ENCODE results near the gene USP50.

Gene USP50

DNA sequence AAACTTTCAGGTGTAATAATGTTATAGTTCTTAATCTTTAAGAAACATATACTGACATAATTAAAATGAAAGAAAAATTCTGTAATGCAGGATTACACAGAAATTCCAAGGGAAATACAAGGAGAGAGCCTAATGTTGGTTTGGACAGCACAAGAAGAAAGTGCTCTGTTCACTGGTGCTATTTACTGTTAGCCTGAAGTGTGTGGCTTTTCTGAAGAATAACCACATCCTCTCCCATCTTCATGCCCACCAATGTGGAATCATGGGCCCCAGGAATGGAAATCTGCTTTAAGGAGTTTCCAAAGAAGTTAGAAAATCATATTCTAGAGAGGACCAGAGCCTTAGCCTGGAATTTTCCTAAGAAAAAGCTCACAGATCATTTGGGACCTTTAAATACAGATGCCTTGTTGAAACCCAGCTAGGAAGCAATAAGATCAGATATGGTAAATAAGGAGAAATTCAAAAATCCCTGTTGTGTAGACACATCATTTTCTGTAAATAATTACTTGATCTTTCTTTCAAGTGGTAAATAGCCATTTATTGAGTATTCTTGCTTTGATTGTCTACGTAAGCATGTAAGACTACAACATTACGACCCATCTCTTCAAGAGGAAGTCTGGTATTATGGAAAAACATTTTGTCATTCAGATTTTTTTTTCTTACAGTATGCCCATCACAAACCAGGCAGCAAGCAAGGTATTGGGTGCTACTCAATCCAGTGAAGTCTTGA, 10.3 kb upstream of the USP50 start:
- Histone ChIP-seq H2AFZ (ENCODE audit: low read depth, low read length, severe bottlenecking) (no peak overlapping the region), H3F3A (ENCODE audit: insufficient read depth) (0 out of 2 replicates have a peak, but pooled peaks cover 3% of the 10 kb centered on the region), H3K27ac (ENCODE audit: low read depth, low read length) (no peak overlapping the region), H3K4me2 (ENCODE audit: low read depth, low read length, poor library complexity, severe bottlenecking) (no peak overlapping the region), H3K36me3 (ENCODE audit: low read length) (peaks cover 13% of the 10 kb centered on the region), H3K9me2 (replicated peaks; ENCODE audit: insufficient read depth, low read length) (no peaks in the 10 kb centered on the region), H3K27me3 (ENCODE audit: low read length) (no peaks in the 10 kb centered on the region), H3K9me3 (ENCODE audit: insufficient read depth, low read length) (no peaks in the 10 kb centered on the region), H3K79me2 (ENCODE audit: insufficient read depth, low read length) (no peaks in the 10 kb centered on the region), H3K4me3 (ENCODE audit: insufficient read depth, low read length, poor library complexity, severe bottlenecking) (no peak overlapping the region), H3K9ac (ENCODE audit: low read length) (no peak overlapping the region), H4K20me1 (ENCODE audit: low read depth, low read length) (no peaks in the 10 kb centered on the region)
- TF ChIP-seq, protein P1, sequence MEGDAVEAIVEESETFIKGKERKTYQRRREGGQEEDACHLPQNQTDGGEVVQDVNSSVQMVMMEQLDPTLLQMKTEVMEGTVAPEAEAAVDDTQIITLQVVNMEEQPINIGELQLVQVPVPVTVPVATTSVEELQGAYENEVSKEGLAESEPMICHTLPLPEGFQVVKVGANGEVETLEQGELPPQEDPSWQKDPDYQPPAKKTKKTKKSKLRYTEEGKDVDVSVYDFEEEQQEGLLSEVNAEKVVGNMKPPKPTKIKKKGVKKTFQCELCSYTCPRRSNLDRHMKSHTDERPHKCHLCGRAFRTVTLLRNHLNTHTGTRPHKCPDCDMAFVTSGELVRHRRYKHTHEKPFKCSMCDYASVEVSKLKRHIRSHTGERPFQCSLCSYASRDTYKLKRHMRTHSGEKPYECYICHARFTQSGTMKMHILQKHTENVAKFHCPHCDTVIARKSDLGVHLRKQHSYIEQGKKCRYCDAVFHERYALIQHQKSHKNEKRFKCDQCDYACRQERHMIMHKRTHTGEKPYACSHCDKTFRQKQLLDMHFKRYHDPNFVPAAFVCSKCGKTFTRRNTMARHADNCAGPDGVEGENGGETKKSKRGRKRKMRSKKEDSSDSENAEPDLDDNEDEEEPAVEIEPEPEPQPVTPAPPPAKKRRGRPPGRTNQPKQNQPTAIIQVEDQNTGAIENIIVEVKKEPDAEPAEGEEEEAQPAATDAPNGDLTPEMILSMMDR (IDR thresholded peaks at IDR 0.05; ENCODE audit: insufficient read depth, low read length, poor library complexity, severe bottlenecking), result no peak
- TF ChIP-seq EZH2phosphoT487 (conservative IDR thresholded peaks at IDR 0.05; ENCODE audit: low read length), result no peak

DNA sequence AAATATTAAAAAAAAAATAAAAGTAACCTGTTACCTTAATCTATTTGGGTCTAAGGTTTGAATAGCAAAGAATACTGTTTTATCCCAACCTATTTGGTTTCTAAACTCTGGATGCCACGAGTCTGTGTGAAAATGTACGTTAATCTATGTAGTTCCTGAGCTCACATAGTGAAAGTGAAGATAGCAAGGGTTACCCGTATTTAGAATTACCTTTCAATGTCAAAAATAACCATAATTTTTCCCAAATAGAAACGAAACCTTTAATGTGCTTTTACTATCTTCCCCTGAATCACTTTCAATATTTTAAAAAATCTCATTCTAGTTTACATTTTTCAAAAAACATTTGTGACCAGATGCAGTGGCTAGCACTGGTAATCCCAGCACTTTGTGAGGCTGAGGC, 5.8 kb upstream of the USP50 start:
- H4K20me1 ChIP-seq (ENCODE audit: low read depth, low read length), result no peaks in the 10 kb centered on the region
- no peaks in the 10 kb centered on the region for H3K27me3 ChIP-seq (ENCODE audit: low read length)
- H3F3A ChIP-seq (ENCODE audit: insufficient read depth), result no peaks in the 10 kb centered on the region
- no peak overlapping the region for H3K4me2 ChIP-seq (ENCODE audit: low read depth, low read length, poor library complexity, severe bottlenecking)
- no peaks in the 10 kb centered on the region for H3K9me3 ChIP-seq (ENCODE audit: insufficient read depth, low read length)
- H3K36me3 ChIP-seq (ENCODE audit: low read length), result no peaks in the 10 kb centered on the region
- H3K79me2 ChIP-seq (ENCODE audit: insufficient read depth, low read length), result no peaks in the 10 kb centered on the region
- H2AFZ ChIP-seq (ENCODE audit: low read depth, low read length, severe bottlenecking), result no peak overlapping the region
- no peaks in the 10 kb centered on the region for H3K9me2 ChIP-seq (replicated peaks; ENCODE audit: insufficient read depth, low read length)
- H3K27ac ChIP-seq (ENCODE audit: low read depth, low read length), result no peak overlapping the region
- TF ChIP-seq, protein P1 (IDR thresholded peaks at IDR 0.05; ENCODE audit: insufficient read depth, low read length, poor library complexity, severe bottlenecking), result no peak
- TF ChIP-seq EZH2phosphoT487 (conservative IDR thresholded peaks at IDR 0.05; ENCODE audit: low read length), result no peak
- H3K4me3 ChIP-seq (ENCODE audit: insufficient read depth, low read length, poor library complexity, severe bottlenecking), result no peak overlapping the region
- H3K9ac ChIP-seq (ENCODE audit: low read length), result no peak overlapping the region

DNA sequence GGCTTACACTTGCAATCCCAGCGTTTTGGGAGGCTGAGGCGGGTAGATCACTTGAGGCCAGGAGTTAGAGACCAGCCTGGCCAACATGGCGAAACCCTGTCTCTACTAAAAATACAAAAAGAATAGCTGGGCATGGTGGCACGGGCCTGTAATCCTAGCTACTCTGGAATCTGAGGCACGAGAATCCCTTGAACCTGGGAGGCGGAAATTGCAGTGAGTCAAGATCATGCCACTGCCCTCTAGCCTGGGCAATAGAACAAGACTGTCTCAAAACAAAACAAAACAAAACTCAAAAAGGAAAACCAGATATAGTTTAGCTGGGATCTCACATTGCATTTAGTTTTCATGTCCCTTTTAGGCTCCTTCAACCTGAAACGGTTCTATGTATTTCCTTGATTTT, 2.9 kb upstream of the USP50 start:
- H3K9me3 ChIP-seq (ENCODE audit: insufficient read depth, low read length), result no peaks in the 10 kb centered on the region
- H3F3A ChIP-seq (ENCODE audit: insufficient read depth), result no peaks in the 10 kb centered on the region
- H3K27me3 ChIP-seq (ENCODE audit: low read length), result no peaks in the 10 kb centered on the region
- H2AFZ ChIP-seq (ENCODE audit: low read depth, low read length, severe bottlenecking), result no peak overlapping the region
- H3K4me2 ChIP-seq (ENCODE audit: low read depth, low read length, poor library complexity, severe bottlenecking), result no peak overlapping the region
- no peak overlapping the region for H3K9ac ChIP-seq (ENCODE audit: low read length)
- no peaks in the 10 kb centered on the region for H3K9me2 ChIP-seq (replicated peaks; ENCODE audit: insufficient read depth, low read length)
- H3K27ac ChIP-seq (ENCODE audit: low read depth, low read length), result no peak overlapping the region
- H3K36me3 ChIP-seq (ENCODE audit: low read length), result no peaks in the 10 kb centered on the region
- no peak overlapping the region for H3K4me3 ChIP-seq (ENCODE audit: insufficient read depth, low read length, poor library complexity, severe bottlenecking)
- no peaks in the 10 kb centered on the region for H3K79me2 ChIP-seq (ENCODE audit: insufficient read depth, low read length)
- TF ChIP-seq, protein P1 (IDR thresholded peaks at IDR 0.05; ENCODE audit: insufficient read depth, low read length, poor library complexity, severe bottlenecking), result no peak
- no peak for TF ChIP-seq EZH2phosphoT487 (conservative IDR thresholded peaks at IDR 0.05; ENCODE audit: low read length)
- H4K20me1 ChIP-seq (ENCODE audit: low read depth, low read length), result no peaks in the 10 kb centered on the region

Data from SU-DHL-6 (cell line).